Coronary artery (tissue), 2 donors: Measurements from ENCODE around the gene BMAL2.

ENCODE experiments used
- DNase-seq: peaks from one replicate; pipeline ENCODE4 v3.0.0-alpha.2; 2017; ENCODE audit warnings: low spot score
- H3K27ac ChIP-seq, 2 donors: fragments of 200-600 bp; sonication (generic); one replicate each; pipeline ENCODE4 v1.5.1; 2016 to 2019
- H3K4me3 ChIP-seq: fragments of 200-600 bp; sonication (generic); 2 replicates; pipeline ENCODE4 v1.5.1; 2016; ENCODE audit warnings: mild to moderate bottlenecking, moderate library complexity
- TF ChIP-seq, protein P1 (sequence below): fragments of 200-600 bp; sonication (generic); IDR thresholded peaks from one replicate; pipeline ENCODE4 v1.5.1; 2019; ENCODE audit warnings: antibody characterized with exemption

Gene BMAL2

DNA sequence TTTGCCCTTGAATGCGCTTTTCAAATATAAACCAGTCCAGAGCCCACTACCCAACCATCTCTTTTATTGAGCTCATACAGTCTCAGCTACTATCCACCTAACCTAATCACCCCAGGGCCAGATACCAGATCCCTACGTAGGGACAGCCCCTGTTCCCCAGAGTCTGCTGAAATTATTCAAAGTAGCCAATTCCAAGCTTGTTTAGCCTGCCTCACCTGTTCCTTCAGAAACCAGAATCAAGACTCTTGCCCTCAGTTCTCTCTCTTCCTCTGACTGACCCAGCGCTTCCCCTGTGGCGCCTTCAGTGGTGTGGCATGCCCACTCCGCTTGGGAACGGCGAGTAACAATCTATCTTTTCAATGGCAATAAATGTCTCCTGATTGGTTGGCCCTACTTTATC, 18.8 kb downstream of the BMAL2 start:
- TF ChIP-seq, protein P1, sequence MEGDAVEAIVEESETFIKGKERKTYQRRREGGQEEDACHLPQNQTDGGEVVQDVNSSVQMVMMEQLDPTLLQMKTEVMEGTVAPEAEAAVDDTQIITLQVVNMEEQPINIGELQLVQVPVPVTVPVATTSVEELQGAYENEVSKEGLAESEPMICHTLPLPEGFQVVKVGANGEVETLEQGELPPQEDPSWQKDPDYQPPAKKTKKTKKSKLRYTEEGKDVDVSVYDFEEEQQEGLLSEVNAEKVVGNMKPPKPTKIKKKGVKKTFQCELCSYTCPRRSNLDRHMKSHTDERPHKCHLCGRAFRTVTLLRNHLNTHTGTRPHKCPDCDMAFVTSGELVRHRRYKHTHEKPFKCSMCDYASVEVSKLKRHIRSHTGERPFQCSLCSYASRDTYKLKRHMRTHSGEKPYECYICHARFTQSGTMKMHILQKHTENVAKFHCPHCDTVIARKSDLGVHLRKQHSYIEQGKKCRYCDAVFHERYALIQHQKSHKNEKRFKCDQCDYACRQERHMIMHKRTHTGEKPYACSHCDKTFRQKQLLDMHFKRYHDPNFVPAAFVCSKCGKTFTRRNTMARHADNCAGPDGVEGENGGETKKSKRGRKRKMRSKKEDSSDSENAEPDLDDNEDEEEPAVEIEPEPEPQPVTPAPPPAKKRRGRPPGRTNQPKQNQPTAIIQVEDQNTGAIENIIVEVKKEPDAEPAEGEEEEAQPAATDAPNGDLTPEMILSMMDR = no peak
- H3K4me3 ChIP-seq = no peak overlapping the region
- H3K27ac ChIP-seq = no peak overlapping the region
- DNase-seq = no peak

GRCh38 chr12:27355486-27355885, 22.9 kb downstream of the BMAL2 start:
- TF ChIP-seq, protein P1 = no peak
- DNase-seq = no peak
- no peak overlapping the region for H3K4me3 ChIP-seq
- no peak overlapping the region for H3K27ac ChIP-seq

GRCh38 chr12:27355979-27356378, 23.3 kb downstream of the BMAL2 start:
- no peak overlapping the region for H3K27ac ChIP-seq
- no peak overlapping the region for H3K4me3 ChIP-seq
- TF ChIP-seq, protein P1 = no peak
- no peak for DNase-seq

GRCh38 chr12:27359578-27360340, 27.1 kb downstream of the BMAL2 start:
- DNase-seq = no peak
- TF ChIP-seq, protein P1 = no peak
- H3K4me3 ChIP-seq = no peak overlapping the region
- H3K27ac ChIP-seq = no peak overlapping the region

- TF ChIP-seq, protein P1 = no peak
- no peak overlapping the region for H3K4me3 ChIP-seq
- no peak overlapping the region for H3K27ac ChIP-seq
- no peak for DNase-seq
These were observed 28.7 kb downstream of the BMAL2 start for GRCh38 chr12:27361372-27361771.

DNA sequence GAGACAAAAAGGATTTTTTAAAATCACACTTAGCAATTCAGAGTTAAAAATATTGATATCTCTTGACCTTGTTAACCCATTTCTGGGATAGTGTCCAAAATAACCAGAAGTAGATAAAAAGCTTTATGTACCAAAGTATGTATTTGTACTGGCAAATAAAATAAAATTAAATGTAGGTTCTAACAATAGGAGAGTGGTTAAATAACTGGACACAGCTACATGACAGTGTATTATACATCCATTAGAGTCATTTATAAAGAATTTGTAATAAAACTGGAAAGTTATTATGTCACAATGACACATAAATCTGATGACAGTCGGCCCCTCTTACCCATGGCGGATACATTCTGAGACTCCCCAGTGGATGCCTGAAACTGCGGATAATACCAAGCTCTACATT, 34.0 kb downstream of the BMAL2 start:
- Histone ChIP-seq H3K27ac (no peak overlapping the region), H3K4me3 (no peak overlapping the region)
- no peak for DNase-seq
- TF ChIP-seq, protein P1 = no peak

DNA sequence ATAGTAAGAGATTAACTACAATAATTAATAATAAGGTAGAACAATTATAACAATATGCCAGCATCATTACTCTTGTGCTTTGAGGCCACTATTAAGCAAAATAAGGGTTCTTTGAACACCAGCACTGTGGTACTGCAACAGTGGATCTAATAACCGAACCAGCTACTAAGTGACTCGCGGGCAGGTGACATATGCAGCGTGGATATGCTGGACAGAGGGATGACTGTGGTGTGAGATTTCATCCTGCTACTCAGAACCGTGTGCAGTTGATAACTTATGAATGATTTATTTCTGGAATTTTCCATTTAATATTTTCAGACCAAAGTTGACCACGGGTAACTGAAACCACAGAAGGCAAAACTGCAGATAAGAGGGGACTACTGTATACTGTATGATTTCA, 34.4 kb downstream of the BMAL2 start:
- Histone ChIP-seq H3K27ac (no peak overlapping the region), H3K4me3 (no peak overlapping the region)
- no peak for DNase-seq
- TF ChIP-seq, protein P1 = no peak
